Stimulated activated CD8-positive, alpha-beta memory T cell treated with anti-CD3 and anti-CD28 coated beads, Interleukin-12 subunit alpha, Interleukin-12 subunit beta, amount 100 ng/mL, for 1 hour (primary cell): ENCODE data around the gene MARCKS.

Experiments
- DNase-seq: peaks from one replicate; pipeline ENCODE4 v3.0.0-alpha.2; 2020; ENCODE audit warnings: low read depth

MARCKS gene

GRCh38 chr6:113856625-113857555 is at the start of gene MARCKS:
Gene MARCKS, plus strand, starts transcription at chr6:113857345. Its CDS starts 401 bp downstream, at chr6:113857746.
- DNase-seq: no peak

GRCh38 chr6:113809826-113810225 is 47.3 kb upstream of the MARCKS start:
- DNase-seq: no peak

- no peak for DNase-seq
These were observed 44.0 kb upstream of the MARCKS start for GRCh38 chr6:113813142-113813541.

GRCh38 chr6:113818578-113818977 is 38.6 kb upstream of the MARCKS start:
- no peak for DNase-seq

- DNase-seq: no peak
These were observed 37.8 kb upstream of the MARCKS start for GRCh38 chr6:113819169-113819830.

GRCh38 chr6:113820761-113821160 is 36.4 kb upstream of the MARCKS start:
- no peak for DNase-seq

GRCh38 chr6:113821445-113821844 is 35.7 kb upstream of the MARCKS start:
- no peak for DNase-seq

GRCh38 chr6:113823916-113824315 is 33.2 kb upstream of the MARCKS start:
- no peak for DNase-seq

- no peak for DNase-seq
These were observed 32.7 kb upstream of the MARCKS start for GRCh38 chr6:113824411-113824810.

- no peak for DNase-seq
These were observed 32.3 kb upstream of the MARCKS start for GRCh38 chr6:113824866-113825265.

- DNase-seq: no peak
These were observed 31.4 kb upstream of the MARCKS start for GRCh38 chr6:113825781-113826180.

- no peak for DNase-seq
These were observed 28.0 kb upstream of the MARCKS start for GRCh38 chr6:113828984-113829695.

- DNase-seq: no peak
These were observed 27.5 kb upstream of the MARCKS start for GRCh38 chr6:113829696-113830045.

- DNase-seq: no peak
These were observed 27.0 kb upstream of the MARCKS start for GRCh38 chr6:113830140-113830539.

- no peak for DNase-seq
These were observed 23.6 kb upstream of the MARCKS start for GRCh38 chr6:113833537-113833936.

- DNase-seq: no peak
These were observed 20.0 kb upstream of the MARCKS start for GRCh38 chr6:113837170-113837569.

- DNase-seq: no peak
These were observed 15.0 kb upstream of the MARCKS start for GRCh38 chr6:113842165-113842564.

- DNase-seq: no peak
These were observed 13.6 kb upstream of the MARCKS start for GRCh38 chr6:113843500-113844073.

- no peak for DNase-seq
These were observed 10.6 kb upstream of the MARCKS start for GRCh38 chr6:113846577-113846976.

GRCh38 chr6:113847447-113847846 is 9.7 kb upstream of the MARCKS start:
- no peak for DNase-seq

- no peak for DNase-seq
These were observed 8.9 kb upstream of the MARCKS start for GRCh38 chr6:113848280-113848679.

GRCh38 chr6:113848811-113849210 is 8.3 kb upstream of the MARCKS start:
- DNase-seq: no peak
